H1 (cell line): ENCODE data around the gene STX4. TPM values are rescaled to one million over a fixed set of nuclear protein-coding genes. Genes with fewer than 3 reads are reported as not detected.

Source experiments
- BCL11A ChIP-seq, 2 experiments: IDR thresholded peaks; one replicate each; pipeline ENCODE4 v1.6.1; 2011; ENCODE audit warnings: low read depth in 2 of 2, low read length in 2 of 2, mild to moderate bottlenecking in 2 of 2
- CTBP2 ChIP-seq: IDR thresholded peaks from 2 replicates; pipeline ENCODE4 v1.7.0; 2011; ENCODE audit warnings: borderline replicate concordance, mild to moderate bottlenecking, moderate library complexity, mixed read lengths, low read length; ENCODE audit not compliant: insufficient read depth, insufficient read length
- EGR1 ChIP-seq: IDR thresholded peaks from 2 replicates; pipeline ENCODE4 v1.6.1; 2011; ENCODE audit warnings: low read depth, low read length, borderline replicate concordance
- GTF2F1 ChIP-seq: IDR thresholded peaks from 2 replicates; pipeline ENCODE4 v1.6.1; 2012; ENCODE audit warnings: low read depth, low read length, improper control_type of control experiment, borderline replicate concordance
- MAFK ChIP-seq: IDR thresholded peaks from 2 replicates; pipeline ENCODE4 v1.6.1; 2012; ENCODE audit warnings: low read depth, mild to moderate bottlenecking, improper control_type of control experiment, low read length
- NRF1 ChIP-seq: IDR thresholded peaks from 2 replicates; pipeline ENCODE4 v1.6.1; 2011; ENCODE audit warnings: mild to moderate bottlenecking, low read depth, low read length, improper control_type of control experiment
- POLR2AphosphoS5 ChIP-seq: IDR thresholded peaks from 2 replicates; pipeline ENCODE4 v1.6.1; 2011; ENCODE audit warnings: low read depth, low read length
- RFX5 ChIP-seq: IDR thresholded peaks from 2 replicates; pipeline ENCODE4 v1.6.1; 2011; ENCODE audit warnings: low read depth, low read length, improper control_type of control experiment, borderline replicate concordance
- SAP30 ChIP-seq: fragments of 300-600 bp; sonication (generic); IDR thresholded peaks from 2 replicates; pipeline ENCODE4 v1.7.1; 2012; ENCODE audit warnings: low read length, moderate library complexity, mild to moderate bottlenecking, inconsistent platforms; ENCODE audit not compliant: insufficient read depth, insufficient replicate concordance
- SP2 ChIP-seq: IDR thresholded peaks from 2 replicates; pipeline ENCODE4 v1.6.1; 2012; ENCODE audit warnings: mild to moderate bottlenecking, low read length, inconsistent platforms
- SP4 ChIP-seq: IDR thresholded peaks from 2 replicates; pipeline ENCODE4 v1.6.1; 2012; ENCODE audit warnings: low read length, inconsistent platforms
- polyA plus RNA-seq, 7 experiments: library from polyadenylated mRNA; depleted of rRNA in 3 of 7; stranded (reverse) in 5 of 7; unstranded in 2 of 7; fragments of >200 nt in 5 of 7; fragments of 200-250 nt in 2 of 7; gene quantifications; 1 replicate in 5 of 7; 2 replicates in 1 of 7; 4 replicates in 1 of 7; pipeline versions ENCODE4 v1.2.1 to v1.2.3, GENCODE V29; 2011 to 2013; ENCODE audit warnings: missing spikeins in 2 of 7, mixed read lengths in 2 of 7
- total RNA-seq: library from RNA; stranded (reverse); fragmentation: NEBNext Ultra II Directional; extraction: Animal tissue kit (Norgen Biotek cat#: 25700); gene quantifications from 2 replicates; pipeline ENCODE4 v1.2.1, GENCODE V29; 2021
- TF ChIP-seq, protein P1 (sequence below): fragments of 300-600 bp; sonication (generic); IDR thresholded peaks from 2 replicates; pipeline ENCODE4 v1.7.1; 2012; ENCODE audit warnings: low read length, moderate library complexity, mild to moderate bottlenecking, inconsistent platforms; ENCODE audit not compliant: insufficient replicate concordance

The STX4 gene
- total and polyA plus RNA-seq, 2 of the 8 experiments (the other 6 are each of a cell fraction or from before 2014, with no cell fraction given) = 25.8 to 32.3 TPM

DNA sequence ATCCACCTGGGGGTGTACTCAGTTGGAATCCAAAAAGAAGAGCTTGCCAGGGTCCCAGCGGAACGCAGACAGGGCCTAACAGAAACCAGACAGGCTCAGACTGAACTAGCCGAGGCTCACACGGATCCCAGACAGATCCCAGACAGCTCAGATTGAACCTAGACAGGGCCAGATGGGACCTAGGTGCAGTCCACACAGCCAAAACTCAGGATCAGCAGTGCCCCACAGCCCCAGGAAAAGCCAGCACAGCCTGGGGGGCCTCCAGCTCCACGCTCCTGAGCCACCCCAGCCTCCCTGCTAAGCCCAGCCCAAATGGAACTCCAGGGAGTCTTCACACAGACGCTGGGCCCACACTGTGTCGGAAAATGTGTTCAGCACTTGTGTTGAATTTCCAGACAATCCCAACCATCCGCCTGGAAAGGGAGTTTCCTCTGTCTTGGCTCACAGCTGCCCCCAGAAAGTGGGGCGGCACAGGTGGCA, 30.5 kb upstream of the STX4 start (continued):
- TF ChIP-seq, protein P1, sequence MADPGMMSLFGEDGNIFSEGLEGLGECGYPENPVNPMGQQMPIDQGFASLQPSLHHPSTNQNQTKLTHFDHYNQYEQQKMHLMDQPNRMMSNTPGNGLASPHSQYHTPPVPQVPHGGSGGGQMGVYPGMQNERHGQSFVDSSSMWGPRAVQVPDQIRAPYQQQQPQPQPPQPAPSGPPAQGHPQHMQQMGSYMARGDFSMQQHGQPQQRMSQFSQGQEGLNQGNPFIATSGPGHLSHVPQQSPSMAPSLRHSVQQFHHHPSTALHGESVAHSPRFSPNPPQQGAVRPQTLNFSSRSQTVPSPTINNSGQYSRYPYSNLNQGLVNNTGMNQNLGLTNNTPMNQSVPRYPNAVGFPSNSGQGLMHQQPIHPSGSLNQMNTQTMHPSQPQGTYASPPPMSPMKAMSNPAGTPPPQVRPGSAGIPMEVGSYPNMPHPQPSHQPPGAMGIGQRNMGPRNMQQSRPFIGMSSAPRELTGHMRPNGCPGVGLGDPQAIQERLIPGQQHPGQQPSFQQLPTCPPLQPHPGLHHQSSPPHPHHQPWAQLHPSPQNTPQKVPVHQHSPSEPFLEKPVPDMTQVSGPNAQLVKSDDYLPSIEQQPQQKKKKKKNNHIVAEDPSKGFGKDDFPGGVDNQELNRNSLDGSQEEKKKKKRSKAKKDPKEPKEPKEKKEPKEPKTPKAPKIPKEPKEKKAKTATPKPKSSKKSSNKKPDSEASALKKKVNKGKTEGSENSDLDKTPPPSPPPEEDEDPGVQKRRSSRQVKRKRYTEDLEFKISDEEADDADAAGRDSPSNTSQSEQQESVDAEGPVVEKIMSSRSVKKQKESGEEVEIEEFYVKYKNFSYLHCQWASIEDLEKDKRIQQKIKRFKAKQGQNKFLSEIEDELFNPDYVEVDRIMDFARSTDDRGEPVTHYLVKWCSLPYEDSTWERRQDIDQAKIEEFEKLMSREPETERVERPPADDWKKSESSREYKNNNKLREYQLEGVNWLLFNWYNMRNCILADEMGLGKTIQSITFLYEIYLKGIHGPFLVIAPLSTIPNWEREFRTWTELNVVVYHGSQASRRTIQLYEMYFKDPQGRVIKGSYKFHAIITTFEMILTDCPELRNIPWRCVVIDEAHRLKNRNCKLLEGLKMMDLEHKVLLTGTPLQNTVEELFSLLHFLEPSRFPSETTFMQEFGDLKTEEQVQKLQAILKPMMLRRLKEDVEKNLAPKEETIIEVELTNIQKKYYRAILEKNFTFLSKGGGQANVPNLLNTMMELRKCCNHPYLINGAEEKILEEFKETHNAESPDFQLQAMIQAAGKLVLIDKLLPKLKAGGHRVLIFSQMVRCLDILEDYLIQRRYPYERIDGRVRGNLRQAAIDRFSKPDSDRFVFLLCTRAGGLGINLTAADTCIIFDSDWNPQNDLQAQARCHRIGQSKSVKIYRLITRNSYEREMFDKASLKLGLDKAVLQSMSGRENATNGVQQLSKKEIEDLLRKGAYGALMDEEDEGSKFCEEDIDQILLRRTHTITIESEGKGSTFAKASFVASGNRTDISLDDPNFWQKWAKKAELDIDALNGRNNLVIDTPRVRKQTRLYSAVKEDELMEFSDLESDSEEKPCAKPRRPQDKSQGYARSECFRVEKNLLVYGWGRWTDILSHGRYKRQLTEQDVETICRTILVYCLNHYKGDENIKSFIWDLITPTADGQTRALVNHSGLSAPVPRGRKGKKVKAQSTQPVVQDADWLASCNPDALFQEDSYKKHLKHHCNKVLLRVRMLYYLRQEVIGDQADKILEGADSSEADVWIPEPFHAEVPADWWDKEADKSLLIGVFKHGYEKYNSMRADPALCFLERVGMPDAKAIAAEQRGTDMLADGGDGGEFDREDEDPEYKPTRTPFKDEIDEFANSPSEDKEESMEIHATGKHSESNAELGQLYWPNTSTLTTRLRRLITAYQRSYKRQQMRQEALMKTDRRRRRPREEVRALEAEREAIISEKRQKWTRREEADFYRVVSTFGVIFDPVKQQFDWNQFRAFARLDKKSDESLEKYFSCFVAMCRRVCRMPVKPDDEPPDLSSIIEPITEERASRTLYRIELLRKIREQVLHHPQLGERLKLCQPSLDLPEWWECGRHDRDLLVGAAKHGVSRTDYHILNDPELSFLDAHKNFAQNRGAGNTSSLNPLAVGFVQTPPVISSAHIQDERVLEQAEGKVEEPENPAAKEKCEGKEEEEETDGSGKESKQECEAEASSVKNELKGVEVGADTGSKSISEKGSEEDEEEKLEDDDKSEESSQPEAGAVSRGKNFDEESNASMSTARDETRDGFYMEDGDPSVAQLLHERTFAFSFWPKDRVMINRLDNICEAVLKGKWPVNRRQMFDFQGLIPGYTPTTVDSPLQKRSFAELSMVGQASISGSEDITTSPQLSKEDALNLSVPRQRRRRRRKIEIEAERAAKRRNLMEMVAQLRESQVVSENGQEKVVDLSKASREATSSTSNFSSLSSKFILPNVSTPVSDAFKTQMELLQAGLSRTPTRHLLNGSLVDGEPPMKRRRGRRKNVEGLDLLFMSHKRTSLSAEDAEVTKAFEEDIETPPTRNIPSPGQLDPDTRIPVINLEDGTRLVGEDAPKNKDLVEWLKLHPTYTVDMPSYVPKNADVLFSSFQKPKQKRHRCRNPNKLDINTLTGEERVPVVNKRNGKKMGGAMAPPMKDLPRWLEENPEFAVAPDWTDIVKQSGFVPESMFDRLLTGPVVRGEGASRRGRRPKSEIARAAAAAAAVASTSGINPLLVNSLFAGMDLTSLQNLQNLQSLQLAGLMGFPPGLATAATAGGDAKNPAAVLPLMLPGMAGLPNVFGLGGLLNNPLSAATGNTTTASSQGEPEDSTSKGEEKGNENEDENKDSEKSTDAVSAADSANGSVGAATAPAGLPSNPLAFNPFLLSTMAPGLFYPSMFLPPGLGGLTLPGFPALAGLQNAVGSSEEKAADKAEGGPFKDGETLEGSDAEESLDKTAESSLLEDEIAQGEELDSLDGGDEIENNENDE = no peak
- TF ChIP-seq CTBP2 = no peak
- no peak for TF ChIP-seq POLR2AphosphoS5
- TF ChIP-seq GTF2F1 = no peak
- TF ChIP-seq RFX5 = no peak
- TF ChIP-seq SAP30 = no peak
- no peak for TF ChIP-seq BCL11A (IDR thresholded peaks at IDR 0.05; ENCODE audit: low read depth in 2 of 2, low read length in 2 of 2)
- no peak for TF ChIP-seq EGR1
- TF ChIP-seq MAFK = no peak
- TF ChIP-seq SP4 = no peak
- TF ChIP-seq SP2 = no peak
- TF ChIP-seq NRF1 = no peak
